Measurements from ENCODE around the gene CEACAM18.

DNA sequence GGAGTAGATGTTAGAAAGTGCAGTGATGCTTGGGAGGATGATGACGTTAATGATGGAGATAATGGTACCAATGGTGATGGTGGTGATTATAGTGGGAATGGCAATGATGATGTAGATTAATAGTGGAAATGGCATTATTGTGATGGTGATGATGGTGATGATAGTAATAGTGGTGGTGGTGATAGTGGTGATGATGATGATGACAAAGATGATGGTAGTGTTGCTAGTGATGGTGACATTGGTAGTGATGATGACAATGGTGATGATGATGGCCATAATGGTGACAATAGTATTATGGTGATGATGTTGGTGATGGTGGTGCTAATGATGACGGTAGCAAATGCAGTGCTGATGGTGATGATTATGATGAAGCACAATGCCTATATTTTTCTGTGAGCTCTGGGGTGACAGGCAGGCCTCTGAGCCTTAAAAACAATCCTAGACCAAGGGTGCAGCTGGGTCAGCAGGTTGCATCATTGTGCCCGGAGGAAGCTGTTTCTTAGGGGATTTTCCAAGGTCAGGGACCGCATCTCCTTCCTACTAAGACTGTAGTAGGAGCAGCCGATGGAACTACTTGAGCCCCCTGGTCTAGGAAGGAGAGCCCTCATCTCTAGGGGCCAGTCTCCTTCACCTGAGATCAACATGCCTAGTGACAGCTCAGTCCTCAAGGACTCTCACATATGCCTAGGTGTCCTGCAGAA is 7.8 kb downstream of the CEACAM18 start:
- TF ChIP-seq, protein P1, sequence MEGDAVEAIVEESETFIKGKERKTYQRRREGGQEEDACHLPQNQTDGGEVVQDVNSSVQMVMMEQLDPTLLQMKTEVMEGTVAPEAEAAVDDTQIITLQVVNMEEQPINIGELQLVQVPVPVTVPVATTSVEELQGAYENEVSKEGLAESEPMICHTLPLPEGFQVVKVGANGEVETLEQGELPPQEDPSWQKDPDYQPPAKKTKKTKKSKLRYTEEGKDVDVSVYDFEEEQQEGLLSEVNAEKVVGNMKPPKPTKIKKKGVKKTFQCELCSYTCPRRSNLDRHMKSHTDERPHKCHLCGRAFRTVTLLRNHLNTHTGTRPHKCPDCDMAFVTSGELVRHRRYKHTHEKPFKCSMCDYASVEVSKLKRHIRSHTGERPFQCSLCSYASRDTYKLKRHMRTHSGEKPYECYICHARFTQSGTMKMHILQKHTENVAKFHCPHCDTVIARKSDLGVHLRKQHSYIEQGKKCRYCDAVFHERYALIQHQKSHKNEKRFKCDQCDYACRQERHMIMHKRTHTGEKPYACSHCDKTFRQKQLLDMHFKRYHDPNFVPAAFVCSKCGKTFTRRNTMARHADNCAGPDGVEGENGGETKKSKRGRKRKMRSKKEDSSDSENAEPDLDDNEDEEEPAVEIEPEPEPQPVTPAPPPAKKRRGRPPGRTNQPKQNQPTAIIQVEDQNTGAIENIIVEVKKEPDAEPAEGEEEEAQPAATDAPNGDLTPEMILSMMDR (IDR thresholded peaks at IDR 0.05): no peak
- no peak for TF ChIP-seq POLR2A (IDR thresholded peaks at IDR 0.05)
